Measurements from ENCODE around the gene SNX18.
A peak's percentile ranks its signal among the peaks of the same experiment; 100 is the strongest.

Gene SNX18

DNA sequence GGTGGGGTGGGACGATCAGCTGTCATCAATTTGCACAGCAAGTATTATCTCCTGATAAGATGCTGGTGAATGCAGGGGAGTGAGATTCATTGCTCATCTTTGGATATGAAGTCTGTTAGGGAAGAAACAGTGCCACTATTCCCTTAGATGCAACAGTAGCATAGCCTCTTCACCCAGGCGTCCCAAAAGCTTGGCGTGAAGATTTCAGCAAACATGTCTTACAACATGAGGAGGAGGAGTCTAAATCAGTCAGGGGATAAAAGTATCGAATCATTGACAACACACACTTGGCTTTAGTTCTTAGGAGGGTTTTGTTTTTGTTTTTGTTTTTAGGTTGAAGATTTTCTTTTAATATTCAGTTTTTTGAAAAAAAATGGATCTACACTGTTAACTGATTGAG, 26.5 kb downstream of the SNX18 start:
- Histone ChIP-seq H3K27ac (no peak overlapping the region), H3K27me3 (ENCODE audit: insufficient read depth, low read depth, severe bottlenecking) (no peaks in the 10 kb centered on the region), H3K4me3 (ENCODE audit: low read depth, low read length) (no peak overlapping the region), H3K9me3 (ENCODE audit: severe bottlenecking) (no peaks in the 10 kb centered on the region), H3K36me3 (no peaks in the 10 kb centered on the region)
- no peak for DNase-seq
- TF ChIP-seq, protein P1, sequence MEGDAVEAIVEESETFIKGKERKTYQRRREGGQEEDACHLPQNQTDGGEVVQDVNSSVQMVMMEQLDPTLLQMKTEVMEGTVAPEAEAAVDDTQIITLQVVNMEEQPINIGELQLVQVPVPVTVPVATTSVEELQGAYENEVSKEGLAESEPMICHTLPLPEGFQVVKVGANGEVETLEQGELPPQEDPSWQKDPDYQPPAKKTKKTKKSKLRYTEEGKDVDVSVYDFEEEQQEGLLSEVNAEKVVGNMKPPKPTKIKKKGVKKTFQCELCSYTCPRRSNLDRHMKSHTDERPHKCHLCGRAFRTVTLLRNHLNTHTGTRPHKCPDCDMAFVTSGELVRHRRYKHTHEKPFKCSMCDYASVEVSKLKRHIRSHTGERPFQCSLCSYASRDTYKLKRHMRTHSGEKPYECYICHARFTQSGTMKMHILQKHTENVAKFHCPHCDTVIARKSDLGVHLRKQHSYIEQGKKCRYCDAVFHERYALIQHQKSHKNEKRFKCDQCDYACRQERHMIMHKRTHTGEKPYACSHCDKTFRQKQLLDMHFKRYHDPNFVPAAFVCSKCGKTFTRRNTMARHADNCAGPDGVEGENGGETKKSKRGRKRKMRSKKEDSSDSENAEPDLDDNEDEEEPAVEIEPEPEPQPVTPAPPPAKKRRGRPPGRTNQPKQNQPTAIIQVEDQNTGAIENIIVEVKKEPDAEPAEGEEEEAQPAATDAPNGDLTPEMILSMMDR (IDR thresholded peaks at IDR 0.05; ENCODE audit: low read depth, low read length) = no peak

DNA sequence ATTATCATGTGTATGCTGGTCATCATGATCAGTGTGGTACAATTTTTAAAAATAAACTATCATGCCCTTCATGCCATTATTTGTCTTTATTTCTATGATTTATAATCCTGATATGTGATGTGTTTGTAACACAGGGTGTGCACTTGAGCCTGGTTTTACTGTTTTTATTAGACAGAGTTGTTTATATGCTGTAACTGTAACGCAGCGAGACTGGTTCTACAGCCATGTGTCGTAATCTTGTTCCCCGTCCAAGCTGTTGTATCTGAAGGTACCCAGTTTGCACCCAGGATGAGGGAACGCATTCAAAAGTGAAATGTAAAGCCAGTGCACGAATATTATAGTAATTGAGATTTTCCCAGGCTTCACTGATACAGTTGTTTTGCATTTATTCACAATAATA, 28.2 kb downstream of the SNX18 start:
- Histone ChIP-seq H3K27me3 (ENCODE audit: insufficient read depth, low read depth, severe bottlenecking) (no peaks in the 10 kb centered on the region), H3K9me3 (ENCODE audit: severe bottlenecking) (no peaks in the 10 kb centered on the region), H3K36me3 (no peaks in the 10 kb centered on the region), H3K4me3 (ENCODE audit: low read depth, low read length) (no peak overlapping the region), H3K27ac (no peak overlapping the region)
- TF ChIP-seq, protein P1 (IDR thresholded peaks at IDR 0.05; ENCODE audit: low read depth, low read length) = no peak
- no peak for DNase-seq

DNA sequence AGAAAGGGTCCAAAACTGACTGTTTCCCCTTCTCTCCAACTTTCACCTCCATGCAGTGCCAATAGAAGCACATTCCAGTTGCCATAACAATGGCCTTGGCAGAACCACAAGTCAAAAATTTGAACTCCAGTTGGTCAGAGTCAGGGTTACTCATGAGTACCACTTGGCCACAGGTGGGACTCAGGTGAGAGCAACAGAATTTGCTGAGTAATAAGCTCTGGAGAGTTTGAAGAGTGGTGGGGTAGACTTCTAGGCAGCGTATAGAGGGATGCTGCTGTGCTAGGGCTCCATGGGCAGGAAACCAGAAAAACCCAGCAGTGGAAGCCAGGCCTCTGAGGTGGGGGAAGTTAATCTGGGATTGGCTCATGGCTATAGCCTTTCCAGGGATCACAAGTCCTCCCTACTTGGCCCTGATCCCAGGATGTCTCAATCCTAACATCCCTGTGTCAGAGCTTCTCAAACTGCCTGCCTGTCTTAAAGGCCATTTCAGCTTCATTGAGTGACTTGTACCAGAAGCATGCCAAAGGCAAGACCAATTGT, 30.2 kb downstream of the SNX18 start:
- peak; percentile 20 for DNase-seq
- H3K27ac ChIP-seq = no peak overlapping the region
- no peak overlapping the region for H3K4me3 ChIP-seq (ENCODE audit: low read depth, low read length)
- H3K36me3 ChIP-seq = no peaks in the 10 kb centered on the region
- no peaks in the 10 kb centered on the region for H3K27me3 ChIP-seq (ENCODE audit: insufficient read depth, low read depth, severe bottlenecking)
- TF ChIP-seq, protein P1 (IDR thresholded peaks at IDR 0.05; ENCODE audit: low read depth, low read length) = no peak
- H3K9me3 ChIP-seq (ENCODE audit: severe bottlenecking) = no peaks in the 10 kb centered on the region

DNA sequence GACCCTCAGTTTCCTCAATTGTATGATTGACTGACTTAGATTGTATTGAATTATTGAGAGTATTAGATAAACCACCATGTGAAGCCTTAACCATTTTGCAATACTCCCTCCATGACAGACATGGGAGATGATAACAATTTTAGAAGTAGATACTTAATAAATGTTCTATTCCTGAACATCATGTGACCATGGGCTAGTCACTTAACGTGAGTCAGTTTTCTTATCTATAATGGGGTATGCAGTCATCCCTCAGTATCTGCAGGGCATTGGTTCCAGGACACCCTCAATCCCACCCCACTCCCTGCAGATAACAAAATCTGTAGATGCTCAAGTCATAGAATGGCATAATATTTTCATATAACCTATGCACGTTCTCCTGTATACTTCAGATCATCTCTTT, 31.0 kb downstream of the SNX18 start:
- H3K9me3 ChIP-seq (ENCODE audit: severe bottlenecking) = no peaks in the 10 kb centered on the region
- no peaks in the 10 kb centered on the region for H3K27me3 ChIP-seq (ENCODE audit: insufficient read depth, low read depth, severe bottlenecking)
- TF ChIP-seq, protein P1 (IDR thresholded peaks at IDR 0.05; ENCODE audit: low read depth, low read length) = no peak
- H3K4me3 ChIP-seq (ENCODE audit: low read depth, low read length) = no peak overlapping the region
- no peak for DNase-seq
- H3K27ac ChIP-seq = no peak overlapping the region
- H3K36me3 ChIP-seq = no peaks in the 10 kb centered on the region

DNA sequence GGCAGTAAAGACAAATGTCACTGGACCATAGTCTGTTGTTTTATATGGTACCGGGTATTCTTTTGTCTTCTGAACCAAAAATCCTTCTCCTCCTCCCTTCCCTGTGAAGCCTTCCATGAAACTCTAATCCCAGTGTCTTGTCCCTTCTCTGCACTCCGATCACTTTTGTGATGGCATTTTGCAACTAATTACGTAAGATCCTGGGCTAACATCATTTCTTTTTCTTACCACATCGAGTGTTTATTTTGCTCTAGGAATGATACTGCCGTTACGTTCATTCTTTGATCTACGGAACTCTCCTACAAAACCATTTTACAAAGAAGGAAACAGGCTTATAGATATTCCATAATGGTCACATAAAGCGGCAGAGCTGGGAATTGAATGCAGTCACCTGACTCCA, 33.7 kb downstream of the SNX18 start:
- H3K27ac ChIP-seq = no peak overlapping the region
- no peaks in the 10 kb centered on the region for H3K9me3 ChIP-seq (ENCODE audit: severe bottlenecking)
- DNase-seq = no peak
- H3K27me3 ChIP-seq (ENCODE audit: insufficient read depth, low read depth, severe bottlenecking) = no peaks in the 10 kb centered on the region
- no peaks in the 10 kb centered on the region for H3K36me3 ChIP-seq
- TF ChIP-seq, protein P1 (IDR thresholded peaks at IDR 0.05; ENCODE audit: low read depth, low read length) = no peak
- no peak overlapping the region for H3K4me3 ChIP-seq (ENCODE audit: low read depth, low read length)

DNA sequence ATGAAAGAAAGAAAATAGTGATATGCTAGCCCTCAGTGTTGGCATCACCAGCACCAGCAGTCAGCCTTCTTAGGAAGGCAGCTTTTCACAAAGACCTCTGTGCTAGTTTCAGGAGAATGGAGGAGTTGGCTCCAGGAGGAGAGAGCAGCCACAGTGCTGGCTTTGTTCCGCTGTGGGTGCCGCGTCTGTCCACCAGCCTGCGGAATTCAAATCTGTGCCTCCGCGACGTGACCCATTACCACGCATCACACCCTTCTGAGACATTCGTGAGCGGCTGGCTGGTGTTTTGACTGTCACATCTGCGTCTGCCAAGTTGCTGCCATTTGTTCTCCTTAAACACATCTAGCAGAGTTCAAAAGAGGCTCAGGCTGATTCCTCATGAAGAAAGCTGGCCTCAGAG, 34.4 kb downstream of the SNX18 start:
- Histone ChIP-seq H3K27me3 (ENCODE audit: insufficient read depth, low read depth, severe bottlenecking) (no peaks in the 10 kb centered on the region), H3K27ac (no peak overlapping the region), H3K9me3 (ENCODE audit: severe bottlenecking) (no peaks in the 10 kb centered on the region), H3K4me3 (ENCODE audit: low read depth, low read length) (no peak overlapping the region), H3K36me3 (no peaks in the 10 kb centered on the region)
- TF ChIP-seq, protein P1 (IDR thresholded peaks at IDR 0.05; ENCODE audit: low read depth, low read length) = no peak
- DNase-seq = no peak
